Ammon's horn (tissue), 1 donor: ENCODE results near the gene TFDP3.

Experiments
- DNase-seq: peaks from one replicate; pipeline ENCODE4 v3.0.0-alpha.2; 2016; ENCODE audit warnings: low spot score

TFDP3 gene

GRCh38 chrX:133185938-133186337 is 32.2 kb downstream of the TFDP3 start:
- DNase-seq = no peak

GRCh38 chrX:133185119-133185518 is 33.0 kb downstream of the TFDP3 start:
- no peak for DNase-seq

GRCh38 chrX:133183806-133184205 is 34.3 kb downstream of the TFDP3 start:
- DNase-seq = no peak

- no peak for DNase-seq
Observed at GRCh38 chrX:133179500-133179899, 38.7 kb downstream of the TFDP3 start.

- DNase-seq = no peak
Observed at GRCh38 chrX:133177202-133177601, 41.0 kb downstream of the TFDP3 start.

- no peak for DNase-seq
Observed at GRCh38 chrX:133175605-133176004, 42.5 kb downstream of the TFDP3 start.

GRCh38 chrX:133175162-133175561 is 43.0 kb downstream of the TFDP3 start:
- no peak for DNase-seq

GRCh38 chrX:133171962-133172708 is 46.0 kb downstream of the TFDP3 start:
- DNase-seq = peak; percentile 5
